Measurements from ENCODE around the gene TMEM14C.
A peak's percentile ranks its signal among the peaks of the same experiment; 100 is the strongest.
"Not testable (repeated sequence)": the region's sequence is repeated elsewhere in the genome, so short reads cannot be mapped to it uniquely, and the experiment has no call there.

TMEM14C gene

GRCh38 chr6:10721850-10722569 is 860 bp upstream of the TMEM14C start:
- no peak for DNase-seq

DNA sequence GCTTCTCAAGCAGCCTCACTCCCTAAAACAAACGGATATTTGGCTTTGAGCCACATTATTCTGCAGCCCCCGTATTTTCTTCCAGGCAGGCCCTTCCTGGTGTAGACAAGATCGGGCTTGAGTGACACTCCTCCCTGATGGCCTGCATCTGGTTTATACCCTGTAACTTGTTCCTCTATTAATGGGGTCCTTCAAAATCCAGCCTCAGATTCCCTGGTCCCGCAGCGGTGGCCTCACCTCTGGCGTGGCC is 375 bp upstream of the TMEM14C start:
- no peak for DNase-seq

DNA sequence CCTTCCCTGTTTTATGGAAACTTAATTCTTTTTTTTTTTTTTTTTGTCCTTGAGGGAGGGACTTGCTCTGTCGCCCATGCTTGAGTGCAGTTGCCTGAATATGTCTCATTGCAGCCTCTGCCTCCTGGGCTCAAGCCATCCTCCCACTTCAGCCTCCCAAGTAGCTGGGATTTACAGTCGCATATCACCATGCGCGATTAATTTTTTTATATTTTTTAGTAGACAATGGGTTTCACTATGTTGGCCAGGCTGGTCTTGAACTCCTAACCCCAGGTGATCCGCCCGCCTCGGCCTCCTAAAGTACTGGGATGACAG is 654 bp downstream of the TMEM14C start:
- no peak for DNase-seq

DNA sequence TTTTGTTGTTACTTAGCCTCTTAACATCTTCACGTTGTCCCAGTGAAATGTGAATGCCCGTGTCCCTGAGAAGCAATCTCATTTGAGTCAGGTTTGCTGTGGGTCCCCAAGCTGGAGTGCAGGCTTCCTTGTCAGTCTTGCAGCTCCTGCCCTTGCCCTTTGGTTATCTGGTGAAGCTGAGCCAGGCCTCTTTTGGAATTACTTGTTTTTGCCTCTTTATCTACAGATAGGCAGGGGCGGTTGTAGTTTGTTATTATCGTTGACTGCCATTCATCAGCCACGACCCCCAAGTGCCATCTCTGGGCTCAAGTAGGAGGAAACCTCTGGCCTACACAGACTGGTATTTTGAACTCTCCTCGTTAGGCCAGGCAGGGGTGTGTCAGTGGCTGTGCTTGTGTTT is 2.2 kb downstream of the TMEM14C start:
- DNase-seq: no peak

GRCh38 chr6:10725716-10726115 is 2.8 kb downstream of the TMEM14C start:
- DNase-seq: no peak

GRCh38 chr6:10730254-10730653 is 7.4 kb downstream of the TMEM14C start:
- no peak for DNase-seq

DNA sequence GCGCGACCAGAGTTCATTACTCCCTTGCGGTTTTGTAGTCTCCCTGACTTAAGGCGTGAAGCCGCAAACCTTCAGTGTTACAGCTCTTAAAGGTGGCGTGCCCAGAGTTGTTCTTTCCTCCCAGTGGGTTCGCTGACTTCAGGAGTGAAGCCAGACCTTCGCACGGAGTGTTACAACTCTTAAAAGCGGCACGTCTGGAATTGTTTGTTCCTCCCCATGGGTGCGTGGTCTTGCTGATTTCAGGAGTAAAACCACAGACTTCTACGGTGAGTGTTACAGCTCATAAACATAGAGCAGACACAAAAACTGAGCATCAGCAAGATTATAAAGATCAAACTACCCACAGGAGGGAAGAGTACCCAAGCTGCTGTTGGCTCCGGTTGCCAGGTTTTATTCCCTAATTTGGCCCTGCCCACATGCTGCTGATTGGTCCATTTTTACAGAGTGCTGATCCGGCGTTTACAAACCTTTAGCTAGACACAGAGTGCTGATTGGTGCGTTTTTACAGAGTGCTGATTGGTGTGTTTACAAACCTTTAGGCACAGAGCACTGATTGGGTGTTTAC is 10.4 kb downstream of the TMEM14C start:
- DNase-seq: no peak

- DNase-seq: no peak
Measured at GRCh38 chr6:10733863-10734262, 11.0 kb downstream of the TMEM14C start.

DNA sequence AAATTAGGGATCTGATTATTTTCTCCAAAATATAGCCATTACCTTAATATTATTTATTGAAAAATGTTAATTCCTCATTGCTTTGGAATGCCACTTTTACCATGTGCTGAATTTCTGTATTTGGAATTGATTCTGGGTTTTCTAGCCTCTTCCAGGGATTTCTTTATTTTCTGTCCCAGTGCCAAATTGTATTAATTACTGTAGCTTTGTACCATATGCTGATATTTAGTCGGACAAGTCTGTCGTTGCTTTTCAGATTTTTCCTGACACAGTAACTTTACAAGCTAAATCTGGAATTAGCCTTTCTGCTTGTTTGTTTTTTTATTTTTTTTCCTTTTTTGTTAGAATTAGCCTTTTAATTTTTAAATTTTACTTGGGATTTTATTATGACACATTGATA is 13.9 kb downstream of the TMEM14C start:
- DNase-seq: no peak

DNA sequence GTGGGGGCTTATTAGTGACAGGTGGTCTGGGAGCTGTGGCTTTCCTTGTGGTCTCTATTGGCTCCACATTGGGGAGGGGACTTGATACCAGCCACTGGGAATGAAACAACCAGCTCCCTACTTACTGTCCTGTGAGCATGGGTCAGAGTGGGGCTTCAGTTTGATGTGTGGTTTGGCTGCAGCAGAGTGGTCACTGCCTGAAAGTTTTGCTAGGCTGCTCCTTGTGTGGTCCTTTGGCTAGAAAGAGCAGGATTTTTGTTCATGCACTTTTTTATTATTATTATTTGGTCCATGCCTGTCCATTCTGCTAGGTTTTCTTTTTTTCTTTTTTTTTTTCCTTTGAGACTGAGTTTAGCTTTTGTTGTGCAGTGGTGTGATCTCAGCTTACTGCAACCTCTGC is 17.2 kb downstream of the TMEM14C start:
- DNase-seq: no peak

DNA sequence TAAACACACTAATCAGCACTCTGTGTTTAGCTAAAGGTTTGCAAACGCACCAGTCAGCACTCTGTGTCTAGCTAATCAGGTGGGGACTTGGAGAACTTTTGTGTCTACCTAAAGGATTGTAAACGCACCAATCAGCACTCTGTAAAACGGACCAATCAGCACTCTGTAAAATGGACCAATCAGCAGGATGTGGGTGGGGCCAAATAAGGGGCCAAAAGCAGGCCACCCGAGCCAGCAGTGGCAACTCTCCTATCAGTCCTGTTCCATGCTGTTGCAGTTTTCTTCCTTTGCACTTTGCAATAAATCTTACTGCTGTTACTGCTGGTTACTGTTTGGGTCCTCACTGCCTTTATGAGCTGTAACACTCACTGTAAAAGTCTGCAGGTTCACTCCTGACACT is 18.8 kb downstream of the TMEM14C start:
- not testable (repeated sequence) for DNase-seq

GRCh38 chr6:10742251-10742650 is 19.4 kb downstream of the TMEM14C start:
- no peak for DNase-seq

- no peak for DNase-seq
Measured at GRCh38 chr6:10743515-10743914, 20.6 kb downstream of the TMEM14C start.

DNA sequence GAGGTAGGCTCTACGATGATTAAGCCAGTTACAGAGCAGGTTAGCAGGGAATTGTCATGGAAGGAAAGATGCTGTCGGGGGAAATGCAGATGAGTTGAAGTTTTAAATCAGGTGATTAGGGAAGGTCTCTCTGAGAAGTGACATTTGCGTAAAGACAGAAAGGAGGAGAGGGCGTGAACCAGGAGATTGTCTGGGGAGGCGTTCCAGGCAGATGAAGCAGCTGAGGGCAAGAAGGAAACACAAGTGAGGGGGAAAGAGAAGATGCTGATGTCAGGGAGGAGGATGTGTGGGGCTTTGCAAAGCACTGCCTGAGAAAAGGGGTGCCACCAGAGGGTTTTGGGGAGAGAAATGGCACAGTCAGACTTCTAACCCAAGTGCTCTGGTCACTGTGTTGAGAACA is 22.2 kb downstream of the TMEM14C start:
- no peak for DNase-seq

DNA sequence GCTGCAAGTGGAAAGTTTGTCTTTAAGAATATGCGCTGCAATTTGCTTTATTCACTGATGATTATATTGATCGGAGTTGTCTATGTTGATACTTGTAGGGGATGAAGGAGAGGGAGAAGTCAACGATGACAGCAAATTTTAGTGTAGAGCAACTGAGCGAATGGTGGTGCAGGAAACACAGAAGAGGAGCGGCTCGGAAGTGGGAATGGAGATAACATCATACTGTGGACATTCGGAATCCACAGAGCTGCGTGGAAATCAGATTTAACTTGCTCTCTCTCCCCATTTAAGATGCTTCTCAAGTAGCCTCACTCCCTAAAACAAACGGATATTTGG is 24.0 kb downstream of the TMEM14C start:
- DNase-seq: no peak

DNA sequence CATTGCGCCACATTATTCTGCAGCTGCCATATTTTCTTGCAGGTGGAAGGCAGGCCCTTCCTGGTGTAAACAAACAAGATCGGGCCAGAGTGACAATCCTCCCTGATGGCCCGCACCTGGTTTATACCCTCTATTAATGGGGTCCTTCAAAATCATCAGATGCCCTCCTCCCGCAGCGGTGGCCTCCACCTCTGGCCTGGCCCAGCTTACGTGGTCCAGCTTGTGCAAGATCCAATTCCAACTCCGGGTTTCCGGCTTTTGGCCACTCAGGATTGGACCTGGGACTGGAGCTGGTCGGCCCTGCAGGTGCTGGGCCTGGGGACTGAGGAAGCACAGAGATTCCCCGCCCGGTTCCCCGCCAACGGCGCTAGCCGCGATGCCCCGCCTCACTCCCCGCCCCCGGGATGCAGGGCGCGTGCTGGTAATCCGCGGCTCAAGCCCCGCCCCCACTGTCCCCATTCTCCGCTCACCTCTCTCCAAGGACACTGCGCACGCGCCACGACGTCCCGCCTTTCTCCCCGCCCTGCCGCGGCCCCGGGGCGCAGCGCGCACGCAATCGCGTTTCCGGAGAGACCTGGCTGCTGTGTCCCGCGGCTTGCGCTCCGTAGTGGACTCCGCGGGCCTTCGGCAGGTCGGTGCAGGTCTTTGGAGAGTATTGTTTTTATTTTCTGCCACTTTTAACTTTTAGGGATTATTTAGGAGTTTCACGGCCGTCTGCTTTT is 24.5 kb downstream of the TMEM14C start, which contains the start of gene TMEM14B:
Gene TMEM14B (plus strand): TSS at position 555 of the 722 bp plus-strand sequence. CDS start 1,441 bp downstream, outside the sequence.
- DNase-seq: peak; percentile 86

- DNase-seq: no peak
Measured at GRCh38 chr6:10749734-10750133, 26.9 kb downstream of the TMEM14C start.

- DNase-seq: not testable (repeated sequence)
Measured at GRCh38 chr6:10750568-10750967, 27.7 kb downstream of the TMEM14C start.

GRCh38 chr6:10751757-10752156 is 28.9 kb downstream of the TMEM14C start:
- not testable (repeated sequence) for DNase-seq

GRCh38 chr6:10756085-10756484 is 33.2 kb downstream of the TMEM14C start:
- DNase-seq: no peak

GRCh38 chr6:10759312-10759839 is 36.5 kb downstream of the TMEM14C start:
- DNase-seq: no peak

DNA sequence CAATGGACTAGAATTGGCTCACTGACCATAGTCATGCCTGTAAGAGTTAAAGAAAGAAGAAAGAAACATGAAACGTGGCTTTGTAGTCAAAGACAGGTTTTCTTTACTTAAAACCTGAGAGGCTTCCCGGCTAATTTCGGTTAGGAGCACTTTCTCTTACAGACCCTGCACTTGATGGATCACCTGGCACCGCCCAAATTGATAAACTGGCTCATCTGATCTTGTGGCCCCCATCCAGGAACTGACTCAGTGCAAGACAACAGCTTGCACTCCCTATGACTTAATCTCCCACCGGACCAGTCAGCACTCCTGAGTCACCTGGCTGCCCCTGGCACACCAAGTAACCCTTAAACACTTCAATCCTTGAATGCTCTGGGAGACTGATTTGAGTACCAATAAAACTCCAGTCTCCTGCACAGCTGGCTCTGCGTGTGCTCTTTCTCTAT is 37.0 kb downstream of the TMEM14C start:
- DNase-seq: no peak

- DNase-seq: no peak
Measured at GRCh38 chr6:10763006-10763405, 40.1 kb downstream of the TMEM14C start.

DNA sequence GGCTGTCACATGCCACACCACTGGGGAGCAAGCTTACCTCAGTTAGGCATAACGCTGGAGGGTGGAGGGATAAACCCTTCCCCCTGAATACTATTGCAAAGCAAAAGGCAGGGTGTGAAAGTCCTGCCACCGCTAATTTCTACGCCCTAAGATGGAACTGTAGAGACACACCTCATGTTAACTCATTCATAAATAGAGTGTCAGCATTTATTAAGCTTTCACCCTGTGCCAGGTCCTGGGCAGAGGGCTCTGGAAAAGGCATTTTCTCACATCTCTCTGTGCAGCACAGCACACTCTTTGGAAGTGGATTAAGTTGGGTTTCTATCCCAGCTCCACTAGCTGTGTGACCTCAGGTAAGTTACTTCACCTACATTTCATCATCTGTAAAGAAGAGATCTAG is 46.5 kb downstream of the TMEM14C start:
- DNase-seq: no peak

All from NCI-H345 (cell line).